HepG2 (cell line): ENCODE measurements around the gene CARHSP1. TPM values are rescaled to one million over a fixed set of nuclear protein-coding genes. Genes with fewer than 3 reads are reported as not detected.

Experiments used
- CCDC6 ChIP-seq: sonication (generic); formaldehyde crosslinking; IDR thresholded peaks from 2 replicates; pipeline ENCODE4 v1.8.1; 2022; ENCODE audit warnings: mild to moderate bottlenecking, missing genetic modification reagents, moderate library complexity
- ELF1 ChIP-seq: sonication (generic); formaldehyde crosslinking; IDR thresholded peaks from 2 replicates; pipeline ENCODE4 v1.4.0; 2020; ENCODE audit warnings: missing genetic modification reagents
- FOXA3 ChIP-seq: IDR thresholded peaks from 2 replicates; pipeline ENCODE4 v1.6.1; 2016; ENCODE audit warnings: missing genetic modification reagents, missing compliant biosample characterization
- KLF13 ChIP-seq: sonication (generic); formaldehyde crosslinking; IDR thresholded peaks from 2 replicates; pipeline ENCODE4 v1.4.0; 2020; ENCODE audit warnings: mild to moderate bottlenecking, missing genetic modification reagents
- RXRA ChIP-seq: sonication (generic); formaldehyde crosslinking; IDR thresholded peaks from 2 replicates; pipeline ENCODE4 v1.5.1; 2020; ENCODE audit warnings: missing genetic modification reagents
- SALL2 ChIP-seq: sonication (generic); formaldehyde crosslinking; IDR thresholded peaks from 2 replicates; pipeline ENCODE4 v1.8.1; 2023; ENCODE audit warnings: mild to moderate bottlenecking, missing genetic modification reagents, inconsistent platforms
- SMAD9 ChIP-seq: sonication (generic); formaldehyde crosslinking; IDR thresholded peaks from 2 replicates; pipeline ENCODE4 v1.5.1; 2020; ENCODE audit warnings: mild to moderate bottlenecking, missing genetic modification reagents
- SRSF1 ChIP-seq: fragments of 200-400 bp; formaldehyde crosslinking; optimal IDR thresholded peaks from 2 replicates; pipeline ENCODE3; 2017; ENCODE audit warnings: mild to moderate bottlenecking, low read depth, low read length, moderate library complexity
- TMF1 ChIP-seq: sonication (generic); formaldehyde crosslinking; IDR thresholded peaks from 2 replicates; pipeline ENCODE4 v1.8.1; 2022; ENCODE audit warnings: low read depth, missing genetic modification reagents
- ZNF44 ChIP-seq: sonication (generic); formaldehyde crosslinking; IDR thresholded peaks from 2 replicates; pipeline ENCODE4 v1.5.1; 2020; ENCODE audit warnings: mild to moderate bottlenecking, missing genetic modification reagents
- ZNF577 ChIP-seq: sonication (generic); formaldehyde crosslinking; IDR thresholded peaks from 2 replicates; pipeline ENCODE4 v1.4.0; 2020; ENCODE audit warnings: mild to moderate bottlenecking, low read depth, missing genetic modification reagents, borderline replicate concordance
- ZNF678 ChIP-seq: sonication (generic); formaldehyde crosslinking; IDR thresholded peaks from 2 replicates; pipeline ENCODE4 v1.4.0; 2020; ENCODE audit warnings: mild to moderate bottlenecking, missing genetic modification reagents
- polyA plus RNA-seq, 8 experiments: library from polyadenylated mRNA; depleted of rRNA in 3 of 8; stranded (reverse) in 7 of 8; unstranded in 1 of 8; fragments of >200 nt; fragmentation: Illumina TruSeq in 4 of 8; extraction: Trizol in 4 of 8; gene quantifications; 2 replicates each; pipeline versions ENCODE4 v1.2.1 to v1.2.3, GENCODE V29; 2011 to 2016; ENCODE audit warnings: low read depth in 4 of 8, missing spikeins in 1 of 8, mixed read lengths in 1 of 8; ENCODE audit not compliant: insufficient read depth in 1 of 8
- total RNA-seq, 5 experiments: library from RNA; depleted of rRNA; stranded (reverse); fragments of >200 nt; fragmentation: Illumina TruSeq; extraction: Trizol; gene quantifications; 2 replicates each; pipeline ENCODE4 v1.2.3, GENCODE V29; 2016; ENCODE audit warnings: low read depth in 1 of 5
- TF ChIP-seq, protein P1 (sequence below), 2 experiments: sonication (generic) in 1 of 2; formaldehyde crosslinking in 1 of 2; IDR thresholded peaks; 2 replicates each; pipeline versions ENCODE4 v1.6.1 to v1.9.0; 2014 to 2022; ENCODE audit warnings: antibody characterized with exemption in 1 of 2, borderline replicate concordance in 1 of 2, inconsistent platforms in 1 of 2, low read depth in 1 of 2, missing genetic modification reagents in 1 of 2
- TF ChIP-seq, protein P2 (sequence below): sonication (generic); formaldehyde crosslinking; IDR thresholded peaks from 2 replicates; pipeline ENCODE4 v1.8.1; 2023; ENCODE audit warnings: mild to moderate bottlenecking, missing genetic modification reagents, borderline replicate concordance
- TF ChIP-seq, protein P3 (sequence below): sonication (generic); formaldehyde crosslinking; IDR thresholded peaks from 2 replicates; pipeline ENCODE4 v1.4.0; 2020; ENCODE audit warnings: mild to moderate bottlenecking, low read depth, missing genetic modification reagents
- TF ChIP-seq, protein P4 (sequence below): sonication (generic); formaldehyde crosslinking; IDR thresholded peaks from 2 replicates; pipeline ENCODE4 v1.8.0; 2022; ENCODE audit warnings: mild to moderate bottlenecking, missing genetic modification reagents
- TF ChIP-seq, protein P5 (sequence below): sonication (generic); formaldehyde crosslinking; IDR thresholded peaks from 2 replicates; pipeline ENCODE4 v1.4.0; 2020; ENCODE audit warnings: missing genetic modification reagents, borderline replicate concordance

Gene CARHSP1
- total and polyA plus RNA-seq, 2 of the 13 experiments (the other 11 are each of a cell fraction or from before 2014, with no cell fraction given), result 173 to 345 TPM

DNA sequence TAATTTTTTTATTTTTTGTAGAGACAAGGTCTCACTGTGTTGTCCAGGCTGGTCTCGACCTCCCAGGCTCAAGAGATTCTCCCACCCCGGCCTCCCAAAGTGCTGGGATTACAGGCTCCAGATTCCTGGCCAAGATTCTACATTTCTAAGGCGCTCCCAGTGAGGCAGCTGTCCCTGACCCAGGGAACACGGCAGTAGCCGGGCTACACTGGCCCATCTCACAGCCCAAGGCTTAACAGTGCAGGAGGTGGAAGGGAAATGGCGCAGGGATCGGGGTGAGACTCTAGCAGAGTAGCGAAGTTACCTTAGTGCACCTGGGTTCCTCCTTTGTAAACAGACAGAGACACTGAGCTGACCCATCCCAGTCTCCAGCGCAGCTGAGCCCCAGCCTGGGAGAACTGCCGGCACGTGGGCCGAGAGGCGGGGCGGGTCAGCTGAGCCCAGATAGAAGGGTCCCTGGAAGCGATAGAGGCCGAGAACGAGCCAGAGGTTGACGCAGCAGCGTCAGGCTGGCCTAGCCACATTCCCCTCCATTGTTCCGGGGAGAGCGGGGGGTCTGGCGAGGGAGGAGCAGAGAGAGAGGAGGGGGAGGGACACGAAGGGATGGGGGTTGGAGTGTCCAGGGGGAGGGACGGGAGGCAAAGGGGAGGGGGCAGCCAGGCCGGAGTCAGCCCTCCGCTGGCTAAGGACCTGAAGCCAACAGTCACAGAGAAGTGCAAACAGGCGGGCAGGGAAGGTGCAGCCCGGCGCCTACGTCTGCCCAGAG is 2.5 kb downstream of the CARHSP1 start (continued):
- TF ChIP-seq, protein P1, sequence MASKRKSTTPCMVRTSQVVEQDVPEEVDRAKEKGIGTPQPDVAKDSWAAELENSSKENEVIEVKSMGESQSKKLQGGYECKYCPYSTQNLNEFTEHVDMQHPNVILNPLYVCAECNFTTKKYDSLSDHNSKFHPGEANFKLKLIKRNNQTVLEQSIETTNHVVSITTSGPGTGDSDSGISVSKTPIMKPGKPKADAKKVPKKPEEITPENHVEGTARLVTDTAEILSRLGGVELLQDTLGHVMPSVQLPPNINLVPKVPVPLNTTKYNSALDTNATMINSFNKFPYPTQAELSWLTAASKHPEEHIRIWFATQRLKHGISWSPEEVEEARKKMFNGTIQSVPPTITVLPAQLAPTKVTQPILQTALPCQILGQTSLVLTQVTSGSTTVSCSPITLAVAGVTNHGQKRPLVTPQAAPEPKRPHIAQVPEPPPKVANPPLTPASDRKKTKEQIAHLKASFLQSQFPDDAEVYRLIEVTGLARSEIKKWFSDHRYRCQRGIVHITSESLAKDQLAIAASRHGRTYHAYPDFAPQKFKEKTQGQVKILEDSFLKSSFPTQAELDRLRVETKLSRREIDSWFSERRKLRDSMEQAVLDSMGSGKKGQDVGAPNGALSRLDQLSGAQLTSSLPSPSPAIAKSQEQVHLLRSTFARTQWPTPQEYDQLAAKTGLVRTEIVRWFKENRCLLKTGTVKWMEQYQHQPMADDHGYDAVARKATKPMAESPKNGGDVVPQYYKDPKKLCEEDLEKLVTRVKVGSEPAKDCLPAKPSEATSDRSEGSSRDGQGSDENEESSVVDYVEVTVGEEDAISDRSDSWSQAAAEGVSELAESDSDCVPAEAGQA (IDR thresholded peaks at IDR 0.05; ENCODE audit: low read depth), result no peak
- TF ChIP-seq, protein P1 (CRISPR knock-in tag; IDR thresholded peaks at IDR 0.05; ENCODE audit: borderline replicate concordance), result no peak
- TF ChIP-seq FOXA3 (CRISPR knock-in tag) (peak; percentile 61), ELF1 (CRISPR knock-in tag) (peak; percentile 46), CCDC6 (CRISPR knock-in tag) (peak; percentile 65; the same call in 1 of the 2 replicates), ZNF44 (CRISPR knock-in tag) (no peak; the same call in 1 of the 2 replicates), SMAD9 (CRISPR knock-in tag) (no peak), ZNF678 (CRISPR knock-in tag) (no peak), ZNF577 (CRISPR knock-in tag) (no peak), TMF1 (CRISPR knock-in tag) (no peak), SALL2 (CRISPR knock-in tag) (peak; percentile 73; the same call in 1 of the 2 replicates), KLF13 (CRISPR knock-in tag) (no peak), RXRA (CRISPR knock-in tag) (0 out of 2 replicates have a peak, but pooled peaks have one; percentile 41), SRSF1 (peak; percentile 55)
- TF ChIP-seq, protein P2, sequence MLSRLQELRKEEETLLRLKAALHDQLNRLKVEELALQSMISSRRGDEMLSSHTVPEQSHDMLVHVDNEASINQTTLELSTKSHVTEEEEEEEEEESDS (CRISPR knock-in tag), result no peak
- TF ChIP-seq, protein P3, sequence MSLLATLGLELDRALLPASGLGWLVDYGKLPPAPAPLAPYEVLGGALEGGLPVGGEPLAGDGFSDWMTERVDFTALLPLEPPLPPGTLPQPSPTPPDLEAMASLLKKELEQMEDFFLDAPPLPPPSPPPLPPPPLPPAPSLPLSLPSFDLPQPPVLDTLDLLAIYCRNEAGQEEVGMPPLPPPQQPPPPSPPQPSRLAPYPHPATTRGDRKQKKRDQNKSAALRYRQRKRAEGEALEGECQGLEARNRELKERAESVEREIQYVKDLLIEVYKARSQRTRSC (CRISPR knock-in tag), result peak; percentile 83; the same call in 1 of the 2 replicates
- TF ChIP-seq, protein P4, sequence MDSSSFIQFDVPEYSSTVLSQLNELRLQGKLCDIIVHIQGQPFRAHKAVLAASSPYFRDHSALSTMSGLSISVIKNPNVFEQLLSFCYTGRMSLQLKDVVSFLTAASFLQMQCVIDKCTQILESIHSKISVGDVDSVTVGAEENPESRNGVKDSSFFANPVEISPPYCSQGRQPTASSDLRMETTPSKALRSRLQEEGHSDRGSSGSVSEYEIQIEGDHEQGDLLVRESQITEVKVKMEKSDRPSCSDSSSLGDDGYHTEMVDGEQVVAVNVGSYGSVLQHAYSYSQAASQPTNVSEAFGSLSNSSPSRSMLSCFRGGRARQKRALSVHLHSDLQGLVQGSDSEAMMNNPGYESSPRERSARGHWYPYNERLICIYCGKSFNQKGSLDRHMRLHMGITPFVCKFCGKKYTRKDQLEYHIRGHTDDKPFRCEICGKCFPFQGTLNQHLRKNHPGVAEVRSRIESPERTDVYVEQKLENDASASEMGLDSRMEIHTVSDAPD (CRISPR knock-in tag), result no peak
- TF ChIP-seq, protein P5, sequence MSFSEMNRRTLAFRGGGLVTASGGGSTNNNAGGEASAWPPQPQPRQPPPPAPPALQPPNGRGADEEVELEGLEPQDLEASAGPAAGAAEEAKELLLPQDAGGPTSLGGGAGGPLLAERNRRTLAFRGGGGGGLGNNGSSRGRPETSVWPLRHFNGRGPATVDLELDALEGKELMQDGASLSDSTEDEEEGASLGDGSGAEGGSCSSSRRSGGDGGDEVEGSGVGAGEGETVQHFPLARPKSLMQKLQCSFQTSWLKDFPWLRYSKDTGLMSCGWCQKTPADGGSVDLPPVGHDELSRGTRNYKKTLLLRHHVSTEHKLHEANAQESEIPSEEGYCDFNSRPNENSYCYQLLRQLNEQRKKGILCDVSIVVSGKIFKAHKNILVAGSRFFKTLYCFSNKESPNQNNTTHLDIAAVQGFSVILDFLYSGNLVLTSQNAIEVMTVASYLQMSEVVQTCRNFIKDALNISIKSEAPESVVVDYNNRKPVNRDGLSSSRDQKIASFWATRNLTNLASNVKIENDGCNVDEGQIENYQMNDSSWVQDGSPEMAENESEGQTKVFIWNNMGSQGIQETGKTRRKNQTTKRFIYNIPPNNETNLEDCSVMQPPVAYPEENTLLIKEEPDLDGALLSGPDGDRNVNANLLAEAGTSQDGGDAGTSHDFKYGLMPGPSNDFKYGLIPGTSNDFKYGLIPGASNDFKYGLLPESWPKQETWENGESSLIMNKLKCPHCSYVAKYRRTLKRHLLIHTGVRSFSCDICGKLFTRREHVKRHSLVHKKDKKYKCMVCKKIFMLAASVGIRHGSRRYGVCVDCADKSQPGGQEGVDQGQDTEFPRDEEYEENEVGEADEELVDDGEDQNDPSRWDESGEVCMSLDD (CRISPR knock-in tag), result no peak; the same call in 1 of the 2 replicates
